H1 (cell line): ENCODE results near the gene P2RX5. TPM values are rescaled to one million over a fixed set of nuclear protein-coding genes. Genes with fewer than 3 reads are reported as not detected.

ENCODE experiments used
- CREB1 ChIP-seq: IDR thresholded peaks from 2 replicates; pipeline ENCODE4 v1.6.1; 2012; ENCODE audit warnings: inconsistent platforms
- MAFK ChIP-seq: IDR thresholded peaks from 2 replicates; pipeline ENCODE4 v1.6.1; 2012; ENCODE audit warnings: low read depth, mild to moderate bottlenecking, improper control_type of control experiment, low read length
- RAD21 ChIP-seq, 2 experiments: IDR thresholded peaks in 1 of 2; conservative IDR thresholded peaks in 1 of 2; 2 replicates each; pipeline ENCODE4 v1.6.1; 2011; ENCODE audit warnings: low read depth in 2 of 2, low read length in 2 of 2, improper control_type of control experiment in 1 of 2, inconsistent platforms in 1 of 2, mild to moderate bottlenecking in 1 of 2, moderate library complexity in 1 of 2
- SRF ChIP-seq: IDR thresholded peaks from 2 replicates; pipeline ENCODE4 v1.6.1; 2011; ENCODE audit warnings: mild to moderate bottlenecking, low read depth, low read length, moderate library complexity
- polyA plus RNA-seq, 7 experiments: library from polyadenylated mRNA; depleted of rRNA in 3 of 7; stranded (reverse) in 5 of 7; unstranded in 2 of 7; fragments of >200 nt in 5 of 7; fragments of 200-250 nt in 2 of 7; gene quantifications; 1 replicate in 5 of 7; 2 replicates in 1 of 7; 4 replicates in 1 of 7; pipeline versions ENCODE4 v1.2.1 to v1.2.3, GENCODE V29; 2011 to 2013; ENCODE audit warnings: missing spikeins in 2 of 7, mixed read lengths in 2 of 7
- total RNA-seq: library from RNA; stranded (reverse); fragmentation: NEBNext Ultra II Directional; extraction: Animal tissue kit (Norgen Biotek cat#: 25700); gene quantifications from 2 replicates; pipeline ENCODE4 v1.2.1, GENCODE V29; 2021

P2RX5 gene
- total and polyA plus RNA-seq, 2 of the 8 experiments (the other 6 are each of a cell fraction or from before 2014, with no cell fraction given), result 12.0 to 15.6 TPM

- TF ChIP-seq RAD21 (IDR thresholded peaks at IDR 0.05 in 1 of 2, conservative IDR thresholded peaks at IDR 0.05 in 1 of 2; ENCODE audit: low read depth in 2 of 2, low read length in 2 of 2) (no peak), MAFK (no peak), CREB1 (no peak), SRF (no peak)
- TF ChIP-seq, all 59 proteins: peak for 0
These were observed 10.8 kb downstream of the P2RX5 start (continued) for GRCh38 chr17:3685174-3685573.
